Natural killer cell treated with Interleukin-12 subunit alpha and Interleukin-12 subunit beta and Interleukin-15 and Interleukin-18, amount 100 ng/mL, for 72 hours (primary cell): ENCODE results near the gene HOXA3. TPM values are rescaled to one million over a fixed set of nuclear protein-coding genes. Genes with fewer than 3 reads are reported as not detected.
A peak's percentile ranks its signal among the peaks of the same experiment; 100 is the strongest.

ENCODE experiments used
- ATAC-seq, 2 donors: fragments of 150-1000 bp; cut with Tn5 transposase in 1 of 2; sonication (Bioruptor Pico), chemical (Tn5 transposase) in 1 of 2; 2 replicates each; pipeline ENCODE4 v1.10.0; 2021
- DNase-seq: peaks from one replicate; pipeline ENCODE4 v3.0.0; 2022; ENCODE audit warnings: low spot score
- H3K27ac Mint-ChIP-seq, 2 donors: 1 replicate in 1 of 2; 2 replicates in 1 of 2; pipeline ENCODE4 v1.8.0; 2022; ENCODE audit warnings: mixed read lengths in 2 of 2, mild to moderate bottlenecking in 1 of 2, moderate library complexity in 1 of 2
- H3K27me3 Mint-ChIP-seq, 2 donors: 1 replicate in 1 of 2; 2 replicates in 1 of 2; pipeline ENCODE4 v1.8.0; 2022; ENCODE audit warnings: mixed read lengths in 2 of 2
- H3K36me3 Mint-ChIP-seq: one replicate; pipeline ENCODE4 v1.8.0; 2022; ENCODE audit warnings: mixed read lengths
- H3K4me1 Mint-ChIP-seq, 2 donors: 1 replicate in 1 of 2; 2 replicates in 1 of 2; pipeline ENCODE4 v1.8.0; 2022; ENCODE audit warnings: low read depth in 2 of 2, mixed read lengths in 2 of 2, mild to moderate bottlenecking in 1 of 2
- H3K4me3 Mint-ChIP-seq: one replicate; pipeline ENCODE4 v1.8.0; 2022; ENCODE audit warnings: mixed read lengths
- H3K9me3 Mint-ChIP-seq: 2 replicates; pipeline ENCODE4 v1.8.0; 2022; ENCODE audit warnings: mixed read lengths
- total RNA-seq, 2 donors: library from RNA; stranded (reverse); gene quantifications; one replicate each; pipeline ENCODE4 v1.2.3, GENCODE V29; 2022

HOXA3 gene
- total RNA-seq, 2 donors from 2014 or later, result not detected

DNA sequence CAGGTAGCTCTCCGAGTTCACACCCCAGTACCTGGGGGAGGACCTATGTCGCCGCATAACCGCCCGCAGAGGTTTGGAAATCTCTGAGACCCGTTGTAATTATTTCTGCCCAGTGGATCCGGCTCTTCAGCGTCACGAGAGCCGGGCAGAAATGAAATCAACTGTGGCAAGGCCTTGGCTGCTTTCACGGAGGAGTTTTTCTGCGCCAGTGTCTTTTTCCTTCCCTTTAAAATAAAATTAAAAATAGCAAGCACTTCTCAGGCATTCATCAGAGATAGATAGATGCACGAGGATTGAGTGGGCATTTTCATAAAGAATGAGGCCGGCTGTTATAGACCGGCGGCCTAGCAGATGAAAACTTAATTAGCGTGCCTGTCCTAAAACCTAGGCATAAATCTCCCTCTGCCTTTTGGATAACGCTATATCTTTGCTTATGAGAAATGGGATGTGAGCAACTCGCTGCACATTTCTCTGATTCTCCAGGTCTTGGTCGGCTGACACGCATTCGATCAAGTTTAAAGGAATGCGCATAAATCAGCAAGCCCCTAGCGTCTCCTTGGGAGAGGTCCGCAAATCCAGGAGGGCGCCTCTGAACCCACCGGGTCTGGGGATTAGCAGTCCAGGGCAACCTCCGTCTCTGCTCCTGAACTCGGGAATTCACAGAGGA is 41.1 kb upstream of the HOXA3 start:
- no peaks in the 10 kb centered on the region for H3K36me3 Mint-ChIP-seq
- H3K27me3 Mint-ChIP-seq, result peaks cover 59 to 74% of the 10 kb centered on the region in 2 donors
- peak overlapping the region; percentile 65 for H3K4me3 Mint-ChIP-seq
- H3K27ac Mint-ChIP-seq, result no peak overlapping the region
- no peak for ATAC-seq
- no peak for DNase-seq
- H3K9me3 Mint-ChIP-seq, result no peaks in the 10 kb centered on the region
- H3K4me1 Mint-ChIP-seq, result peaks cover 13 to 15% of the 10 kb centered on the region in 2 donors

DNA sequence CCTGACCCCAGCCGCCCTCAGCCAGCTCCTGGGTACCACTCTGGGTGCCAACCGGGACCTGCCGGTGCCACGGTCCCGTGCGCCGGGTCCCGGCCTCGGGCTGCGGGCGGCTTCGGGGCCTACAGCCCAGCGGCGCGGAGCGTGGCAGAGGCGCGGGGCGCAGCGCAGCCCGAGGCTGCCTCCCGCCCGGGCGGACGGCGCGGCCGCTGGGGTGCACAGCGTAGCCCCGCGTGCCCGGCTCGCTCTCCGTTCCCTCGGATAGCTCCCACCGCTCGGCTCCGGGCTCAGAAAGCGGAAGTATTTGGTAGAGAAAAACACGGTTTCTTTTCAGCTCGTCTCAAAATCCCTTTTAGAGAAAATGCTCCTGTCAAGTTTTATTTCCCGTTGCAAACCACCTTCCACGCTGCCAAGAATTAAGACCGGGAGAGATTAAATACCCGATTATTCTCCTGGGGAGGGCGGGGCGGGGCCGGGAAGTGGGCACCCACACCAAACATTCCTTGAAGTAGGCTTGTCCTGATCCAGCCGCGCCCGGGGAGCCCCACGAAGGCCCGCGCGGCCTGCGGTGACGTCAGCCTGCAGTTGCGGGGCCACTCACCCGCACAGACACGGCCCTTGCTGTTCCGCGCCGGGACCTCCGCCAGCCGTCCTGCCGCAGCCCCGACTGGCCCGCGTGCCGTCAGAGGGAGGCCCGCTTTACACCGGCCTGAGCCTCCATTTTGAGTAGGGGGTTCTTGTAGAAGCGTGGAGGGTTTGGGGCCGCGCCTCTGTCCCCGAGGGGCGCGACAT is 40.4 kb upstream of the HOXA3 start:
- ATAC-seq, result peak; percentile 66 to 71
- Mint-ChIP-seq H3K27ac (no peak overlapping the region), H3K36me3 (no peaks in the 10 kb centered on the region), H3K27me3 (peaks cover 60 to 74% of the 10 kb centered on the region in 2 donors), H3K9me3 (no peaks in the 10 kb centered on the region), H3K4me3 (peak overlapping the region; percentile 71), H3K4me1 (peaks cover 14 to 18% of the 10 kb centered on the region in 2 donors)
- no peak for DNase-seq

DNA sequence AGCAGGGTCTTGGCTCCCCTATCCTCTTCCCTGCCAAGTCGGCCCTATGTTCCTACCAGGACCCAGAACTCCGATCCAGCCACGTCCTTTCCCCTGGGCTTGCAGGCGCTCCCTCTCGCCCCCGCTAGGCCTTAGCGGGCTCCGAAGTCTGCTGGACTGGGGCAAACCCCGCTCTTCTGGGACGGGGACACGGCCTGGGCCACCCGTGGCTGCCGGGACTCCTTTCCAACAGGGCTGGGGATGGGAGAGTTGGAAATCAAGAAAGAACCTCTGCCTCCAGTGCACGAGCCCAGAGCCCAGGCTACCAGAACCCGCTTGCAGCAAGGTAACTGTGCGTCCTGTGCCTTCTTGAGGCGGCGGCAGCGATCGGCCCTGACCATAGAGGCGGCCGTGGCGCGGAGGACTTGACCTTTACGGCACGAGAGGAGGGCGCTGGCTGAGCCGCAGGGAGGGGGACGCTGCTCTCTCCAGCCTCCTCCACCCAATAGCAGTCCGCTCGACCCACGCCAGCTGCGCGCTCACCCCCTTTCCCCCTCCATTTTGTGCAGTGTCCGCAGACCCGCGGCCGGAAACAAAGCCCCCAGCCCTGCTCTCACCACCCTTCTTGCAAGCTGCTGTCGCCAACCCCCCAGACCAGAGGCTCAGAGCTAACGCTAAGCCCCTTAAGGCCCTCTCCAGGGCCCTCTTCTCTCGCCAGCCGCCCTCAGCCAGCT is 39.6 kb upstream of the HOXA3 start:
- Mint-ChIP-seq H3K4me3 (peak overlapping the region; percentile 54), H3K27me3 (peaks cover 60 to 75% of the 10 kb centered on the region in 2 donors), H3K9me3 (no peaks in the 10 kb centered on the region), H3K4me1 (peaks cover 17 to 23% of the 10 kb centered on the region in 2 donors), H3K36me3 (no peaks in the 10 kb centered on the region), H3K27ac (no peak overlapping the region)
- DNase-seq, result no peak
- peak; percentile 17 to 21 for ATAC-seq

DNA sequence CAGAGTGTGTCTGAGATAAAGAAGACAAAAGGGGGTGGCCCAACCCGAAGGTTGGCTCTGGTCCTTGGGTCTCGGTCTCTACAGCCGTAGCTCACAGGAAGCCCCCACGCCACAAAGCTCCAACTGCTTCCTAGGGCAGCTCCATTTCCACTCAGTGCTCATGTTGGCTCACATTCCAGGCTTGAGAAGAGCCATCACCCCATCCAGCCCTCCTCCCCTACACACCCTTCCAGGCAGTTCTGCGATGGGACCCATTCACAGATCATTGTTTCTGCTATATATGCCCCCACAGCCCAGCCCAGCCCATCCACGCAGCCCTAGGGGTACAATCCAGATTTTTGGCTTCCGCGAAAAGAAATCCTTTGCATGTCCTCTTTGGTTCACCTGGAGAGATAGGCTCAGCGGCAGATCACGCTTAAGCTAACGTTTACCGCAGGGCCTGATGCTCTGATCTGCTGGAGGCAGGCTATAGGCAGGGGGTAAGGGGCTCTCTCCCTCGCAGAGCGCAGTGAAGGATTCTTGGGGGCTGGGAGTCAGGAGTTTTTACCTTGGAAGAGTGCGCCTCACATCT is 38.9 kb upstream of the HOXA3 start:
- no peak overlapping the region for H3K27ac Mint-ChIP-seq
- ATAC-seq (no peak), DNase-seq (no peak)
- H3K9me3 Mint-ChIP-seq, result no peaks in the 10 kb centered on the region
- peaks cover 20 to 26% of the 10 kb centered on the region in 2 donors for H3K4me1 Mint-ChIP-seq
- H3K36me3 Mint-ChIP-seq, result no peaks in the 10 kb centered on the region
- no peak overlapping the region for H3K4me3 Mint-ChIP-seq
- H3K27me3 Mint-ChIP-seq, result peaks cover 61 to 82% of the 10 kb centered on the region in 2 donors

DNA sequence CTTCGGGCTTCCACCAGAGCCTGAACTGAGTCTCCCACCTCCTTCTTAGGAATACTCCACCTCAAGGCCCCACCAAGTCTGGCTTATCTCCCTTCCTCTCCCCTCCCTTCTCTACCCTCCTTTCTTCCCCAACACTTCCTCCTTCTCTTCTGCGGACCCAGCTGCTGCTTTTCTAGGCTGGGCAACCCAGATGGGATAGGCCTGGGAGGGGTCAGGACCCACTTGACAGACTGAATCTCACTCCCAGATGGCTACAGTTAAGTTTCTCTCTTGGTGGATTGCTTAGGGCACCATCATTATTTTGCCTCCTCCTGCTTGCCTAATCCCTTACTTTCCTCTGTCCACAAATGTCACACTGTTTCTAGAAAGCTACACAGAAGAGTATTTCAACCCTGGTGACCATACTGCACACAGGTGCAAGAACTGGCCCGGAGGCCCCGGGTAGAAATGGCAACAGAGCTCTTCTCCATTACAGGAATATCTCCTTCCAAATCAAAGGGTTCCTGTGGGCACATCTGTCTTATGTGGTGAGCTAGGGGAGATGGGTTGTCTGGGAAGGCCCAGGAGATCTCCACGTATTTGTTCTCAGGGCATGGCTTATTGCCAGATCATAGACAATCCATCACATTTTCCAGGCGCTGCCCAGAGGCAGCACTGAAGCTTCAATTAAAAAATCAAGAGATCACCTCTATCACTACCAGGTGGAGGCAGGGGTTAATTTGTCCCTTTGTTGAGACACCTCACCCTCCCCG is 37.8 kb upstream of the HOXA3 start:
- H3K36me3 Mint-ChIP-seq, result no peaks in the 10 kb centered on the region
- ATAC-seq (no peak), DNase-seq (no peak)
- H3K27ac Mint-ChIP-seq, result no peak overlapping the region
- peaks cover 62 to 85% of the 10 kb centered on the region in 2 donors for H3K27me3 Mint-ChIP-seq
- H3K4me3 Mint-ChIP-seq, result peak overlapping the region; percentile 18
- H3K4me1 Mint-ChIP-seq, result peaks cover 27 to 32% of the 10 kb centered on the region in 2 donors
- no peaks in the 10 kb centered on the region for H3K9me3 Mint-ChIP-seq

DNA sequence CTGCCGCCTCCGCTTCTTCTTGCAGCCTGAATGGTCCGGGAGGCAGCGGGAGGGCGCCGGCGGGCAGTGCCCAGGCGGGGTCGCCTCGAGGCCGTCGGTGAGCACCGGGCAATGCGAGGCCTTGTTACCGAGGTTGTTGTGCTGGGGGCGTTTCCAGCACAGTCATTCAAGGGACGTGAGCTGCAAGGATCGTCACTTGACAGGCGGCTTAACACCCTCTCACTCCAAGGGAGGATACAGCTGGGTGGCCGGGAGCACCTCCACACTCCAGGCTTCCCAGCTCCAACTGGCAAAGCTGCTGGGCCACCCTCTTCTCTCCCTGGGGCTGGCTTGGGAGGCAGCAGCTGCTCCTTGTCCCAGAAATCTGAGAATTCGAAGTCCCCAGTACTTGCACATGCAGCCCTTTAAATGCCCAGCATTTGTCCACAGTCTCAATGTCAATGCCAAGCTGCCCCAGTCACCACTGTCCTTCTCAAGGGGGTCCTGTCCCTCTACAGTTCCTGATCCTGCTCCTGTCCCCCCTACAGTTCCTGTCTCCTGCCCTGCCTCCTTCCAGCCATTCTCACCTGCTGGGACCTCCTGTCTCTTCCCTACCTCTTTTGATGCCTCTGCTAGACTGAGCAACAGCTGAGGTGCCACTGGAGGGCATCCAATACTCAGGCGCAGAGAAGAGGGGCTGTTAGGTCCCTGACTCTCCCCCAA is 37.1 kb upstream of the HOXA3 start:
- DNase-seq, result no peak
- Mint-ChIP-seq H3K27ac (no peak overlapping the region), H3K4me3 (peak overlapping the region; percentile 92), H3K27me3 (peaks cover 61 to 85% of the 10 kb centered on the region in 2 donors), H3K36me3 (no peaks in the 10 kb centered on the region), H3K9me3 (no peaks in the 10 kb centered on the region), H3K4me1 (peaks cover 34 to 38% of the 10 kb centered on the region in 2 donors)
- no peak for ATAC-seq

DNA sequence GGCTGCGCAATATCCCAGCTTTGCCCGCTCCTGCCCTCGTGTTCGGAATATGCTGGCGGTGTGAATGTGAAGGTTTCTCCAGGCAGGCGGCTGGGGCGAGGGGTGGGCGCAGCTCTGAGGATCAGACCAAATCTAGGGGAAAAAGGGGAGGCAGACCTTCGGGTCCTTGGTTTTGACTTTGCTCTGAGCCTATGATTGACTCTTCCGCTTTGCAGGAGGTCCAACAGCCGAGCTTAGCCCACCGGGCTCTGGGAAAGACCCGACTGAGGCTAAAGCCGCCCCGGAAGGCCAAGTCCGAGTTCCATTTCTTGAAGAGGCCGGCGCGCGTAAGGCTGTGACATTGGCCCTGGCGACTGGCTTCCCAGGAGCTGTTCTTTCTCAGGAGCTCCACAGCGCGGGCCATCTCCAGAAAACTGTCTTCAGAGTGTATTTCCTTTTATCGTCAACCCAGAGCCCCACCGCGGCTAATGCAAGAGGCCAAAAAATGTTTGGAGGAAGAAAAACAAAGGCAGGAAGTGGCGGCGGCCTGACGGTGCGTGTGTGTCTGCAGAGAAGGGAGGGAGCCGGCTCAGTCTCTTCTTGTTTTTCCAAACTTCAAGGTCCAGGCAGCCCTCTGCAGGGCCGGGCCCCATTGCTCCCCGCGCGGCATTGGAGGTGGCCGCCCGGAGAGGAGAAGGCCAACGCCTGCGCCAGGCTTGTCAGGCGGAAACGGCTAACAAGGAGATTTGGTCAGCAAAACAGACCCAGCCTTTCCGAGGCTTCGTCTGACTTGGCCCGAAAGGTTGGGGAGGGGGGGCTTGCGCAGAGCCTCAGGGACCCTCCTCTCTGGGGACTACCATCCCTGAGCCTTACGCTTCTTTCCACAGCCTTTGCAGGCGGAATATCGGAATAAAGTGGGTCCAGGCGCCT is 36.3 kb upstream of the HOXA3 start:
- Mint-ChIP-seq H3K27me3 (peaks cover 55 to 77% of the 10 kb centered on the region in 2 donors), H3K9me3 (no peaks in the 10 kb centered on the region), H3K4me1 (peaks cover 34 to 38% of the 10 kb centered on the region in 2 donors), H3K27ac (peak overlapping the region in 1 of 2 donors; percentile 9), H3K4me3 (peak overlapping the region; percentile 92), H3K36me3 (no peaks in the 10 kb centered on the region)
- DNase-seq (no peak), ATAC-seq (no peak)

DNA sequence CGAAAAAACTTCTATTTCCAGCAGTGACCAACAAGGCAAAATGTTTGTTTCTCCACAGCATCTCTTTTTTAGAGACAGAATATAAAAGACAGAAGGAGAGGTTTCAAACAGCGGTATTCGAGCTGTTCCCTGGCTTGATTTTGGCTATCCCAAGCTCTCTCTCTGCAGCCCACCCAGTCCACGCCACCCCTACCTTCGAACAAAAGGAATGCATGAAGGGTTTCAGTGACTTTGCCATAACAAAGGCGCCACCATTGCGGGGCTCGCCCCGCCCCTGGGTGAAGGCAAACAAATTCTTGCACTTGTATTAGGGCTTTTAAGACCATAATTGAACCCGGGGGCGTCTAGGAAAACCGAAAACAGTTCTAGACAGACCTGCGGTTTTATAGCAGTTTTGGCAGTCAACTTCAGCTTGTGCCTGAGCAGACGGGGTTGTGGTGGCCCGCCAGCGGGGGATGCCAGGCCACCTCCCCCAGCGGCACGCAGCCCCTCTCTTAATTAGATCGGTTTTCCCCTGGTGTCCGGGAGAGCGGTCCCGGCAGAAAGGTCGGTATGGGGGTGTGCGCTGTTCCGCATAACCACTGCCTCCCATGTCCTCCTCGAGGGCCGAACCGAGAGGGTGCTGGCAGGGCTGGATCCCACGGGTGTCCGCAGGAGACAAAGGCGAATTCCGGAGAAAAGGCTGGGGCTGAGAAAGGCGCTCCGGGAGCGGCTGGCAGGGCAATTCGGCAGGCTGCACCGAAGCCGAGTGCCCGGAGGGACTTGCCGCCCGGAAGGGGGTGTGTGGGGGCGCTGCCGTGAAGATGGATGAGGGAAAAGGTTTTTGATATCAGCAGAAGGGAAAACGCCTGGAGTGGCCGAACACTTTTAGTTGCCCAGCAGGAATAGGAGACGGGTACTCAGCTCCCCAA is 35.3 kb upstream of the HOXA3 start:
- no peaks in the 10 kb centered on the region for H3K36me3 Mint-ChIP-seq
- no peaks in the 10 kb centered on the region for H3K9me3 Mint-ChIP-seq
- no peak for DNase-seq
- H3K4me3 Mint-ChIP-seq, result peak overlapping the region; percentile 92
- peaks cover 55 to 77% of the 10 kb centered on the region in 2 donors for H3K27me3 Mint-ChIP-seq
- no peak overlapping the region for H3K27ac Mint-ChIP-seq
- no peak for ATAC-seq
- peaks cover 34 to 40% of the 10 kb centered on the region in 2 donors for H3K4me1 Mint-ChIP-seq

DNA sequence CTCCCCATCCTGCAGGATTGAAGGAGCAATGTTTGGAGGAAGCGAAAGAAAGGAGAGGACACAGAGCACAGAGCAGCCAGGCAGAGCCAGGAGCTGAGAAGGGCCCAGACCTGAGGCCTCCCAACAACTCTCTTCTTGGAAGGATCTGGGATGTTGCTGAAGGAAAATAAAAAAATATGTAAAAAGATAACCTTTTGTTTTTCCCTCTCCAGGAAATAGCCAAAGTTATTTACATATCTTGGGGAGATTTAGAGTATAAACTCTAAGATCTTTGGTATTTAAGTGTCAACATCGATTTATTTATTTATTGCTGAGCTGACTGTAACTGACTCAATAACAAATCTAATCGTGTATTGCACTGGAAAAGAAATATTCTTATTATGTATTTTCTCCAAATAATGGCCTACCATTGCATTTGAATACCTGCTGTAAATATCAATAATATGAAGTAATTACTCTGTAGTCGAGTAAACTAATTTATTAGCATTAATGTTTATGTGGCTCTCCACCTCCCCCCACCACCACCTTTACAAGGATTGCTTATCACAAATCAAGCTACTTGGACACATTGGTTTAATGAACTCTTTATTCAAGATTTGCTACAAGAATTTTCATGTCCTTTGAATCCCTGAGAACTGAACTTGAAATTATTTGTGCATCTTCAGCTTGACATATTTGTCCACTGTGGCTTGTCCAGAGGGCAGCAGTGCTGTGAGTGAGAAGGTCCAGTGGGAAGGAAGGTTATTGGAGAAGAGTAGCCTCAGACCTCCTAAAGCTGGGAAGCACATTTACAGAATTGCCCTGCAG is 34.5 kb upstream of the HOXA3 start:
- DNase-seq (no peak), ATAC-seq (no peak)
- Mint-ChIP-seq H3K4me3 (peak overlapping the region; percentile 92), H3K27me3 (peaks cover 54 to 81% of the 10 kb centered on the region in 2 donors), H3K36me3 (no peaks in the 10 kb centered on the region), H3K27ac (peak overlapping the region in 1 of 2 donors; percentile 7), H3K4me1 (peaks cover 34 to 41% of the 10 kb centered on the region in 2 donors), H3K9me3 (no peaks in the 10 kb centered on the region)

DNA sequence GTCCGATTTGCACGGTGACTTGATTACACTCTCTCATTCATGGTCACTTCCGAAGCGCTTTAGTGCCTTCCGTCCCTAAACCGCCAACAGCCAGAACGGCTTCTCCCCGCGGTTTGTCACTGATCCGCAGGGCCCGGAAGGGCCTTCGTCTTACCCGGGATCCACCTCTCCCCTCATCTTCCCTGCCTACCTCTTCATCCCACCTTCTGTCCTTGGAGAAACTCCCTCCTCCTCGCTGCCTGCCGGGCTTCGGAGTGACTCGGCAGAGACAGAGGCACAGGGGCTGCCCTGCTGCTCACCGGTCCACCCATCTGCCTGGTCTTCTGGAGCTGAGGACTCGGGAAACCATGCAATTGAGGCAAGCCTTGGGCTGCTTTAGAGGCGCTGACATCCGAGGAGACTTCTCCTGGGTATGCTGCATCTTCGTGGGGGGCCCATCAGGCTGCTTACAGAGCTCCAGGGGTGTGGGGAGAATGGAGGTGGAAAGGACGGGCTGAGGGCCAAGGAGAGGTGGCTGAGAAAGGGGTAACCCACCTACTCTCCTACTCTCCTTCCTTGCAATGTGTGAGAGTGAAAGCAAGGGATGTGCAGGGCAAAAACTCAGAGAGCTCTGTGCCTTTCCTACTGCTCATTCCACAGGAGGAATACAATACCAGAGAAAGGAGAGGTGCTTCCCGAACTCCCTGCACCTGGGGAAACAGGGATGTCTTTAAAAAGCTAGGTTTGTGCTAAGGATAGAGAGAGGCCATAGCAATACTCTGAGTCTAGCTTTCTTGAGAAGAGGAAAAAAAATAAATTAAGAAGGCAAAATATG is 33.7 kb upstream of the HOXA3 start:
- peak overlapping the region; percentile 7 to 77 for H3K27ac Mint-ChIP-seq
- H3K4me3 Mint-ChIP-seq, result peak overlapping the region; percentile 73
- ATAC-seq (no peak), DNase-seq (no peak)
- H3K9me3 Mint-ChIP-seq, result no peaks in the 10 kb centered on the region
- peaks cover 34 to 41% of the 10 kb centered on the region in 2 donors for H3K4me1 Mint-ChIP-seq
- H3K36me3 Mint-ChIP-seq, result no peaks in the 10 kb centered on the region
- H3K27me3 Mint-ChIP-seq, result peaks cover 51 to 73% of the 10 kb centered on the region in 2 donors
